NK-92 treated with Interleukin-12 subunit alpha and Interleukin-12 subunit beta, amount 100 ng/mL, for 24 hours (cell line): ENCODE results near the gene BACE1-AS.
"Not testable (repeated sequence)": the region's sequence is repeated elsewhere in the genome, so short reads cannot be mapped to it uniquely, and the experiment has no call there.

Experiments used
- DNase-seq: peaks from one replicate; lab custom pipeline; 2025; lab: John Stamatoyannopoulos, UW

BACE1-AS gene

GRCh38 chr11:117327255-117327566 lies 36.1 kb downstream of the BACE1-AS start:
- not testable (repeated sequence) for DNase-seq

- DNase-seq, result peak; percentile 94
Measured at GRCh38 chr11:117327567-117328374, 36.6 kb downstream of the BACE1-AS start, which contains the start of gene CEP164. Gene CEP164, plus strand, starts transcription at chr11:117327854. Its CDS starts 10,733 bp downstream, at chr11:117338587.

GRCh38 chr11:117328375-117329010 lies 37.3 kb downstream of the BACE1-AS start:
- DNase-seq, result no peak

GRCh38 chr11:117332843-117333242 lies 41.7 kb downstream of the BACE1-AS start:
- DNase-seq, result no peak

- DNase-seq, result no peak
Measured at GRCh38 chr11:117333917-117334316, 42.8 kb downstream of the BACE1-AS start.

- DNase-seq, result no peak
Measured at GRCh38 chr11:117334896-117335295, 43.8 kb downstream of the BACE1-AS start.

- no peak for DNase-seq
Measured at GRCh38 chr11:117335399-117335798, 44.3 kb downstream of the BACE1-AS start.

- DNase-seq, result no peak
Measured at GRCh38 chr11:117337076-117337475, 45.9 kb downstream of the BACE1-AS start.
